Pancreas (tissue), 10 donors: ENCODE measurements around the gene HSD17B3. TPM values are rescaled to one million over a fixed set of nuclear protein-coding genes. Genes with fewer than 3 reads are reported as not detected.

Experiments
- ATAC-seq, 4 donors: fragments of 200-7000 bp; cut with Tn5 transposase; one replicate each; pipeline versions ENCODE4 v1.8.0 to v1.9.1; 2020; ENCODE audit warnings: mild to moderate bottlenecking in 4 of 4, moderate library complexity in 4 of 4
- DNase-seq, 6 donors: peaks; one replicate each; pipeline ENCODE4 v3.0.0-alpha.2; 2020
- FAIRE-seq: peaks from 2 replicates; lab custom pipeline; 2012; peaks lifted over from hg19 to GRCh38; lab: Jason Lieb, UNC
- H3K27ac ChIP-seq, 4 donors: fragments of 200-600 bp; sonication (generic); 1 replicate in 3 of 4; 2 replicates in 1 of 4; pipeline versions ENCODE4 v1.5.0 to v1.8.0; 2020
- H3K27me3 ChIP-seq, 4 donors: fragments of 200-600 bp; one replicate each; pipeline ENCODE4 v1.8.0; 2021
- H3K36me3 ChIP-seq, 3 donors: fragments of 200-600 bp; sonication (generic) in 1 of 3; one replicate each; pipeline versions ENCODE4 v1.5.0 to v1.8.0; 2020 to 2021
- H3K4me1 ChIP-seq, 3 donors: fragments of 200-600 bp; one replicate each; pipeline ENCODE4 v1.8.0; 2021
- H3K4me3 ChIP-seq, 4 donors: fragments of 200-600 bp; sonication (generic) in 2 of 4; one replicate each; pipeline versions ENCODE4 v1.5.0 to v1.8.0; 2020 to 2021
- H3K9me3 ChIP-seq, 4 donors: fragments of 200-600 bp; one replicate each; pipeline ENCODE4 v1.8.0; 2021
- CTCF ChIP-seq, 4 donors: fragments of 200-600 bp; sonication (generic) in 3 of 4; IDR thresholded peaks; one replicate each; pipeline versions ENCODE4 v1.5.0 to v1.8.0; 2021; ENCODE audit warnings: antibody characterized with exemption in 4 of 4
- WGBS, 2 donors: extraction: QIAGEN DNeasy Blood & Tissue Kit; methylation state at CpG; one replicate each; pipeline ENCODE4 v1.1.7; 2013; 5-methylcytosine and 5-hydroxymethylcytosine counted together
- intact Hi-C, 3 donors: fragments of 100-400 bp; cut with DNase I; formaldehyde crosslinking; loops; one replicate each; pipeline versions ENCODE4 v1.11.1 to v1.14.2; 2022
- polyA plus RNA-seq, 2 donors: library from polyadenylated mRNA; stranded (reverse); fragments of 200-250 nt; gene quantifications; one replicate each; pipeline ENCODE4 v1.2.3, GENCODE V29; 2013
- total RNA-seq, 6 donors: library from RNA; stranded (reverse); fragmentation: NEBNext Ultra II Directional in 4 of 6; extraction: Animal tissue kit (Norgen Biotek cat#: 25700) in 4 of 6; gene quantifications; one replicate each; pipeline versions ENCODE4 v1.2.1 to v1.2.4, GENCODE V29; 2021 to 2023
- donor health status: healthy with polysubstance abuse.
- donor health status: DM: no; HTN: no; CAD: no; lungs with moderate emphysema.
- donor health status: DM: no; HTN: no; CAD: no.
- donor health status: control.
- donor health status: control.
- donor health status: Bipolar disorder and iron deficiency.
- donor health status: DM: yes; HTN: yes; CAD: no.
- donor health status: DM: no; HTN: no; CAD: no.
- donor health status: DM: no; HTN: no; CAD: no.
- donor health status: DM: yes; HTN: yes; CAD: no.

The HSD17B3 gene
- total and polyA plus RNA-seq, 8 donors: 0.92 to 35.7 (median 1.7) TPM; not detected in 1

GRCh38 chr9:96232539-96233241 lies 69.3 kb downstream of the HSD17B3 start:
- peak; percentile 66 to 88 (median 87) for ATAC-seq
- no peaks in the 10 kb centered on the region for H3K36me3 ChIP-seq
- no peaks in the 10 kb centered on the region for H3K9me3 ChIP-seq
- intact Hi-C loops: loop anchor here in 2 of 3 donors (10.0 kb wide), 1 partner anchor 82 kb away; no protein-coding TSS in a partner anchor
- H3K4me3 ChIP-seq: no peak overlapping the region
- no peaks in the 10 kb centered on the region for H3K4me1 ChIP-seq
- peak; percentile 20 for FAIRE-seq
- H3K27me3 ChIP-seq: no peaks in the 10 kb centered on the region
- peak; percentile 73 to 89 (median 80) for TF ChIP-seq CTCF (IDR thresholded peaks at IDR 0.05)
- peak in 1 of 6 donors; percentile 38 for DNase-seq
- 39 to 40% methylated on average over 14 of the region's 14 CpGs for WGBS, 2 donors
- H3K27ac ChIP-seq: no peak overlapping the region

- no peaks in the 10 kb centered on the region for H3K9me3 ChIP-seq
- no peak for ATAC-seq
- intact Hi-C loops: loop anchor here in 2 of 3 donors (10.0 kb wide), 1 partner anchor 83 kb away; no protein-coding TSS in a partner anchor
- TF ChIP-seq CTCF (IDR thresholded peaks at IDR 0.05): no peak
- no peak for FAIRE-seq
- no peak for DNase-seq
- H3K4me1 ChIP-seq: no peaks in the 10 kb centered on the region
- no peaks in the 10 kb centered on the region for H3K27me3 ChIP-seq
- H3K36me3 ChIP-seq: no peaks in the 10 kb centered on the region
- H3K27ac ChIP-seq: no peak overlapping the region
- no peak overlapping the region for H3K4me3 ChIP-seq
- 53 to 55% methylated on average over 10 to 11 of the region's 11 CpGs for WGBS, 2 donors
These were observed 69.8 kb downstream of the HSD17B3 start for GRCh38 chr9:96232164-96232538.

- no peaks in the 10 kb centered on the region for H3K9me3 ChIP-seq
- H3K4me1 ChIP-seq: no peaks in the 10 kb centered on the region
- no peak for DNase-seq
- 83 to 92% methylated on average over 2 of the region's 2 CpGs for WGBS, 2 donors
- intact Hi-C loops: loop anchor here in 2 of 3 donors (10.0 kb wide), 1 partner anchor 85 kb away; no protein-coding TSS in a partner anchor
- H3K27ac ChIP-seq: no peak overlapping the region
- H3K36me3 ChIP-seq: no peaks in the 10 kb centered on the region
- H3K27me3 ChIP-seq: no peaks in the 10 kb centered on the region
- FAIRE-seq: no peak
- H3K4me3 ChIP-seq: no peak overlapping the region
- ATAC-seq: no peak
- no peak for TF ChIP-seq CTCF (IDR thresholded peaks at IDR 0.05)
These were observed 72.0 kb downstream of the HSD17B3 start for GRCh38 chr9:96230002-96230401.

GRCh38 chr9:96222132-96222531 lies 79.8 kb downstream of the HSD17B3 start:
- Histone ChIP-seq H3K4me3 (no peak overlapping the region), H3K9me3 (peaks cover 0 to 5% (median 0%) of the 10 kb centered on the region in 4 donors), H3K36me3 (no peaks in the 10 kb centered on the region), H3K27me3 (no peaks in the 10 kb centered on the region), H3K4me1 (peaks cover 4 to 6% (median 6%) of the 10 kb centered on the region in 3 donors), H3K27ac (no peak overlapping the region)
- ATAC-seq (no peak), DNase-seq (no peak), FAIRE-seq (no peak)
- TF ChIP-seq CTCF (IDR thresholded peaks at IDR 0.05): no peak
- intact Hi-C loops: no loop called here
- WGBS, 2 donors: 16 to 26% methylated on average over 2 of the region's 2 CpGs

GRCh38 chr9:96219900-96220257 lies 82.1 kb downstream of the HSD17B3 start:
- Histone ChIP-seq H3K9me3 (peaks cover 0 to 5% (median 0%) of the 10 kb centered on the region in 4 donors), H3K27me3 (no peaks in the 10 kb centered on the region), H3K4me1 (peaks cover 4 to 11% (median 6%) of the 10 kb centered on the region in 3 donors), H3K4me3 (peak overlapping the region in 1 of 4 donors; percentile 31), H3K36me3 (no peaks in the 10 kb centered on the region), H3K27ac (no peak overlapping the region)
- FAIRE-seq (no peak), ATAC-seq (no peak), DNase-seq (no peak)
- 96 to 98% methylated on average over 2 of the region's 2 CpGs for WGBS, 2 donors
- intact Hi-C loops: no loop called here
- TF ChIP-seq CTCF (IDR thresholded peaks at IDR 0.05): no peak
